ENCODE data around the gene CEP41.

The CEP41 gene

DNA sequence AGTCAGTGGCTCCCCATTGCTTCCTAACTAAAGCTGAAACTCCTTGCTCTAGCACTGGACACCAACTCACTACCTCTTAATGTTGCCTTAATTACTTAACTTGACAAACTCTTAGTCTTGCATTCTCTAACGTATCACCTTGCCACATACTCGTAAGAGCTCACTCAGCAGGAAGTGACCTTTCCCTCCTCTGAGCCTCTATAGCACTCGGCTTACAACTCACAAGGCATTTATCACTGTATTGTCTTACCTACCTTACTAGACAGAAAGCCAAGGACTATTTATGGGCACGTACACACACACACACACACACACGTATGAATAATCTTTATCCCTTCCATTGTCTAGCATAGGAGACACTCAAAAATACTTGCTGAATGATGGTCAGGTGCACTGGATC is 21.2 kb downstream of the CEP41 start:
- DNase-seq (ENCODE audit: low read depth): no peak

DNA sequence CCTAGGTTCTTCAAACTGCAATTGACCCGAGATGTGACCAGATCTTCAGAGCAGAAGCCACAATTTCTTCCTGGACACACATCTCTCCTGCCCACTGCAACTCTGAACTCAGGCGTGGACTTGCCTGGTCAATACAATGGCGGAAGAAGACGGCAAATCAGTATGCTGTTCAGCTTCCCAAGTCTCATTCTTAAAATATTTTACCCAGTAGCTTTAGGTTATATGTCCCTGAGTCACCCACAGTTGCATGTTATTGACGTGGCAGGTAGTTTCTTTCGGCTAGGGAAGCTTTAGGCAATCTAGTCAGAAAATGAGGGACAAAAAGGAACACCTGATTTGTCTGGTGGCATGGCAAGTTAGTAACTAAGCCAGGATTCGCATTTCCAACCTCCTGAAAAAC is 22.5 kb downstream of the CEP41 start:
- no peak for DNase-seq (ENCODE audit: low read depth)

GRCh38 chr7:130417213-130417612 is 23.6 kb downstream of the CEP41 start:
- DNase-seq (ENCODE audit: low read depth): no peak

DNA sequence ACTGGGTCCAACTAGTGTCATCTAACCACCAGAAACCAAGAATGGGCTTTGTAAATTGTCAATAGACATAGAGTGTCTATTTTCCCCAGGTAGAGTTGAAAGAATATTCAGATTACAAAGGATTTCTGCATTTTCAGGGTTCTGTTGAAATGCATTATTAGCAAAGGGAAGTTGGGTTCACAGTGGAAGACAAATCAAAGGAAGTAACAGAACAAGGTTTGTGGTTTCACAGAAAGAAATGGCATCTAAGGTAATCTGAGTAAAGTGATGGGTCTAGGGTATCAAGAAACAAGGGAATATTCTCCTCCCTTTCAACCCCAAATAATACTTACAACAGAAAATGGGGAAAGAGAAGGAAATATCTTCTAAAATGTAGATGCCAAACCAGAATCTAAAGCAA is 25.8 kb downstream of the CEP41 start:
- DNase-seq (ENCODE audit: low read depth): no peak

DNA sequence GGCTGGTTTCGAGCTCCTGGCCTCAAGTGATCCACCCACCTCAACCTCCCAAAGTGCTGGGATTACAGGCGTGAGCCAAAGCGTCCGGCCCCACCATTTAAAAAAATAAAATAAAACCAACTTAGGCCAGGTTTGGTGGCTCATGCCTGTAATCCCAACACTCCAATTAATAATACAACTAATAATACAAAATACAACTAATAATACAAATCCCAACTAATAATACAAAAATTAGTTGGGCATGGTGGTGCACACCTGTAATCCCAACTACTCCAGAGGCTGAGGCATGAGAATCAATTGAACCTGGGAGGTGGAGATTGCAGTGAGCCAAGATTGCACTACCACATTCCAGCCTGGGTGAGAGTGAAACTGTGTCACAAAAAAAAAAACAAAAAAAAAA is 27.6 kb downstream of the CEP41 start:
- DNase-seq (ENCODE audit: low read depth): no peak

- no peak for DNase-seq (ENCODE audit: low read depth)
Measured at GRCh38 chr7:130410868-130411541, 29.8 kb downstream of the CEP41 start.

DNA sequence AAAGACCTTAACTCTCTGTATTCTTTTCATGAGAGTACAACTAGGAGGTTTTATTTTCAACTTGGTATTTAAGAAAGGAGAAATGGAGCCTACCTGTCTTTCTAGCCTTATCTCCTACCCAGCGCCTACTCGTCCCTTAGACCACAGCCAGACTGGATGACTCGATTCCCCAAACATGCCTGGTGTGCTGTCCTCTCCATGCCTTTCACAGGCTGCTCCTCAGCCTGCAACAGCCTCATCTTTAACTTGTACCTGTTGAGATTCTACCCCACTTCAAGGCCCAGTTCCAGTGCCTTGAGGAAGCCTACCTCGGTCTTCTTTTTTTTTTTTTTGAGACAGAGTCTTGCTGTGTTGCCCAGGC is 31.1 kb downstream of the CEP41 start:
- DNase-seq (ENCODE audit: low read depth): no peak

DNA sequence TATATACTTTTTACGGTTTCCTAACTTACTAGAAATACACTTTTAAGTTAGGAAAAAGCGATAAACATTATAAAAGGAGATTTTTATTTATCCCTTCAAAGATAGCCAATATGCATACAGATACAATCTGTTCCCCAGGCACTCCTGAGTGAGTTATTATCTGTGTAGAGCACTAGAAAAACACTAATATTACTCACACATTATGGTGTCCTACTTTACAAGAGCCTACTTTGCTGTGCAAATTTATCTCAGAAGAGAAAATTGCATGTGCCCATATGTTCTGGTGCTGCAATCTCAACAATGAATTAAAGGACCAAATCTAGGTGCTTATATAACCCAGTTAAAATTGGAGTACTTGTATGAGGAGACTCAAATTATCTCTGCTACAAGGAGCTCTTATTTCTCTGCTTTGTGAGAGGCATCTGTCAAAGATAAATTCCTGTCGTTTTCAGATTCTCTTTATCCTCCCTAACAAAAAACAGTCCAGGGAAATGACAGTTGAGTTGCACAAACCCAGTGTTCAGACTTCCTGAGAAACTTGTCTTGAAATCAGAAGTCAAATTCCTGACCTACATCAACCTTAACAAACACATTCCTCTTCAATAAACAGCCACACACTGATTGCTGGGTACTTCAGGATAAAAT is 31.6 kb downstream of the CEP41 start:
- peak; percentile 55 for DNase-seq (ENCODE audit: low read depth)

GRCh38 chr7:130405003-130405402 is 35.8 kb downstream of the CEP41 start:
- DNase-seq (ENCODE audit: low read depth): no peak

GRCh38 chr7:130401578-130401977 is 39.2 kb downstream of the CEP41 start:
- no peak for DNase-seq (ENCODE audit: low read depth)

DNA sequence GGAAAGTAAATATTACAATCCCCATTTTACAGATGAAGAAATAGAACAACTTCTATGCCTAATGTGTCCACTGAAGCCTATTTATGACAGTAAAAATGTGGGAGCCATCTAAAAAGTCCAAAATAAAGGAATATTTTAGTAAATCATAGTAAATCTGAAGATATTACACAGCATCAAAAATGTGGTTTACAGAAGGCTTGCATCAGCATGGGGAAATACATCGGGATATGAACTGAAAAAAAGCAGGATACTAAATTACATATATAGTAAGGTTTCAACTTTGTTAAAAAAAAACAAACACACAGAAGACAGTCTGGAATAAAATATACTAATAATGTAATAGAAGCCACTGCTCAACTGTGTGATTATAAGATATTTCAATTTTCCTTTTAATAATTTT is 39.7 kb downstream of the CEP41 start:
- DNase-seq (ENCODE audit: low read depth): no peak

DNA sequence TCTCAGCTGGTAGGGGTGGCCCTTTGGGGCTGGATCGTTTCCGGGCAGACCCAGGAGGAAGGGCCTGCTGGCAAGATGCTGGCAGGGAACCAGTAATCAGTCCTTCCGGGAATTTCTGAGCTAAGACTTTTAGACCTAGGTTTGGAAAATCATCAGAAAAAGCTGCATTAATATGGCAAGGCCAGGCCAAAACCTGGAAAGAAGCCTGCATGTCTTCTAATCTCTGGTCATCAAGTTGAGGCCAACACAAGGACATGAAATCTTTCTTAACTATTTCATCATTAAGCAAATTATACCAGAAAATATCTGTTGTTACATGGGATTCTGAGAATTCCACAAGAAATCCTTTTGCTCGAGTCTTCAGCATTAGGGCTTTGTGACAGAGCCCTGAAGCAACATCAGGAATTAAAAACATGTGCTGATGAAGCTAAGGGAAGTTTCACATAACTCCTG is 40.7 kb downstream of the CEP41 start:
- peak; percentile 92 for DNase-seq (ENCODE audit: low read depth)

GRCh38 chr7:130398526-130399090 is 42.2 kb downstream of the CEP41 start:
- DNase-seq (ENCODE audit: low read depth): no peak

- DNase-seq (ENCODE audit: low read depth): no peak
Measured at GRCh38 chr7:130397758-130398073, 43.1 kb downstream of the CEP41 start.

- peak; percentile 59 for DNase-seq (ENCODE audit: low read depth)
Measured at GRCh38 chr7:130397051-130397757, 43.6 kb downstream of the CEP41 start.

DNA sequence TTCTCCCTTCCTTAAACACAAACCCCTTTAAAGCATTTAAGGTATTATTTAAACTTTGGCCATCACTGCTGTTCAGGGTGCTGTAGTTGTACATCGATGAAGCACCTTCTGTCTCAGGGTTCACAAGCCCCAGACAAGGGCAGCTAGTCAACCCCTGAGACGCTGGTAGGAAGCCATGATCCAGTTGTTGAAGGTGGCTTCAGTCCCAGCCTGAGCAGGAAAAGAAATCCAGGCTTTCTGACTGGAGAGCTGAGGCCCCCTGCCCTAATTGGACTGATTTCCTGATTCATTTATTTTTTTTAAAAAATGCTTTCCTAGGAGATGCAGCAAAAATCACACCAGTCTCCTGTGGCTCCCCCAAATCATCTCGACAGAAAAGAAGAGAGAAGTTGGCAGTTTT is 44.7 kb downstream of the CEP41 start:
- DNase-seq (ENCODE audit: low read depth): no peak

- no peak for DNase-seq (ENCODE audit: low read depth)
Measured at GRCh38 chr7:130395421-130395820, 45.4 kb downstream of the CEP41 start.

DNA sequence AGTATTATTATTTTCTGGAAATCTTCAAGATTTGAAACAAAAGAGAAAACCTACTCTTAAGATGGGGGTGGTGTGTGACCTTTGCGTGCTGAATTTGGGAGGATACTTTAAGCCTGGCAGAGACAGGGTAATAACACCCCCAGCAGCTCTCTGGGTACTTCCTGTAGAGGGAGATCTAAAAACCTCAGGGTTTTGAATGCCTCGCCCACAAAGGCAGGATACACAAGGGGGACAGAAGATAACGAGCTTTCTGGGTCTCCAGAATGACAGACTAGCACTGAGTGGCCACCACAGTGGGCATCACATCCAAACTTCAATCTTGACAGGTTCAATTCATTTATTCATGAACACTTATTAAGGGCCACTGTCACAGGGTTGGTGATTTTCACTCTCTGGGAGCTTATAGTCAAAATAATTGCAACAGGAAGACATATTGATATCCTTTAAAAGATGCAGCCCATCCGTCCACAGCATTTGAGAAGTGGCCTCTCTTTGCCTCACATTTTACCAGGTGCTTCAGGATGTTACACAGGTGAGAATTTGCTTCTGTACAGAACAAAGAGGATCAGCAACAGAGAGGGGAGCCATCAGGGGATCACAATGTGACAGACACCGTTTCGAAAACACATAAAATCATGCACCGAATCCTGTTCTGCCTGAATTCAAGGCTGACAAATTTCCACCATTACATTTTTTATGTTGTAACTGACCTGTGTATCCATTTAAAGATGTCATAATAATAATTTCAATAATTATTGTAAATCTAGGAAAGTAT is 46.2 kb downstream of the CEP41 start:
- no peak for DNase-seq (ENCODE audit: low read depth)

GRCh38 chr7:130393841-130394411 is 46.9 kb downstream of the CEP41 start:
- no peak for DNase-seq (ENCODE audit: low read depth)

DNA sequence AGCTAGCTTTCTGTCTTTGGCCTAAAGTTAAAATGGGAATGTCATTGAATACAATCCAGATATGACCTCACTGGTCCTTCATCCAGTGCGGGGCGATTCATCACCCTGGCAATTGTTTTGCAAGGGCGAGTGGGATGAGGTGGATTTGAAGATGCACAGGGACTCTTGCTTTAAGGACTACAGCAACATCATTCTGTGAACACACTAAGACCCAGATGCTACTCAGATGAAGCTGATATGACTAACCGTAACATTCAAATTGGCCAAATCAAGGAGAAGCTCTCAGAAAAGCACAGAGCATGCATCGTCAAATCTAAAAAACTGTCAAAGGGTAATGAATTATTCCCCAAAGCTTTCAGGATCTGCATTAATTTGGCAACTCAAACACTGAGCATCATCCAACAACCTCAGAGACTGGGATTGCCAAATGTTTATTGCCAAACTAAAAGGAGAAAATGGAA is 47.7 kb downstream of the CEP41 start:
- DNase-seq (ENCODE audit: low read depth): peak; percentile 35

GRCh38 chr7:130390486-130390885 is 50.3 kb downstream of the CEP41 start:
- no peak for DNase-seq (ENCODE audit: low read depth)

DNA sequence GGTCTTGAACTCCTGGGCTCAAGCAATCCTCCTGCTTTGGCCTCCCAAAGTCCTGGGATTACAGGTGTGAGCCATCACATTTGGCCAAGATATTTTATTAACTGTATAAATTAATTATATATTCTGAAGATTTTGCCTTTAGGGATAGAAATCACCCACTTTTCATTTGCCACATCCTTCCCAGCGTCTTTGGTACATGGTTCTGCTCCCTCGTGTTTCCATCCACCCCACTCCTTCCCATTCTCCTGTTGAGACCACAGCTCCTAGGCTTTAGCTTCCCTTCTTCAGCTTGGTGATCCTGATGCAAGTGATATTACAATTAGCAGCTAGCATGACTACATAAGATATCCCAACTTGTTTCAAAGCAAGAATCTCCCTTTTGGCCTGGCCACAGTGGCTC is 52.1 kb downstream of the CEP41 start:
- no peak for DNase-seq (ENCODE audit: low read depth)

Data from EH (cell line).